Daoy (cell line): ENCODE data around the gene EARS2. TPM values are rescaled to one million over a fixed set of nuclear protein-coding genes. Genes with fewer than 3 reads are reported as not detected.
"Not testable (repeated sequence)": the region's sequence is repeated elsewhere in the genome, so short reads cannot be mapped to it uniquely, and the experiment has no call there.

Experiments used
- DNase-seq: peaks from one replicate; pipeline ENCODE4 v3.0.0-alpha.2; 2015; ENCODE audit warnings: low read depth
- total RNA-seq: library from RNA; depleted of rRNA; stranded (reverse); fragments of >200 nt; shearing (Covaris generic); gene quantifications from 2 replicates; pipeline ENCODE4 v1.2.3, GENCODE V29; 2014

The EARS2 gene
- total RNA-seq, 1 experiment from 2014 or later = 60.9 TPM

GRCh38 chr16:23567602-23568001 is 10.5 kb upstream of the EARS2 start:
- no peak for DNase-seq

GRCh38 chr16:23566724-23567123 is 9.6 kb upstream of the EARS2 start:
- DNase-seq = no peak

GRCh38 chr16:23564575-23565363 is 7.6 kb upstream of the EARS2 start:
- DNase-seq = no peak

- DNase-seq = no peak
Measured at GRCh38 chr16:23563186-23563585, 6.0 kb upstream of the EARS2 start.

- no peak for DNase-seq
Measured at GRCh38 chr16:23562505-23562904, 5.4 kb upstream of the EARS2 start.

GRCh38 chr16:23561586-23561985 is 4.4 kb upstream of the EARS2 start:
- no peak for DNase-seq

GRCh38 chr16:23557779-23558702 is 891 bp upstream of the EARS2 start:
- DNase-seq = no peak

- DNase-seq = no peak
Measured at GRCh38 chr16:23554536-23554935, 2.6 kb downstream of the EARS2 start.

- no peak for DNase-seq
Measured at GRCh38 chr16:23552161-23552560, 5.0 kb downstream of the EARS2 start.

GRCh38 chr16:23549938-23550337 is 7.2 kb downstream of the EARS2 start:
- DNase-seq = no peak

GRCh38 chr16:23544436-23544835 is 12.7 kb downstream of the EARS2 start:
- DNase-seq = no peak

- not testable (repeated sequence) for DNase-seq
Measured at GRCh38 chr16:23540817-23541178, 16.4 kb downstream of the EARS2 start.

GRCh38 chr16:23539984-23540816 is 16.9 kb downstream of the EARS2 start:
- DNase-seq = no peak

- DNase-seq = no peak
Measured at GRCh38 chr16:23538919-23539278, 18.3 kb downstream of the EARS2 start.

- DNase-seq = no peak
Measured at GRCh38 chr16:23537390-23537789, 19.8 kb downstream of the EARS2 start.

GRCh38 chr16:23535901-23536300 is 21.2 kb downstream of the EARS2 start:
- DNase-seq = no peak

GRCh38 chr16:23534868-23535860 is 22.0 kb downstream of the EARS2 start:
- DNase-seq = no peak

- no peak for DNase-seq
Measured at GRCh38 chr16:23532448-23532847, 24.7 kb downstream of the EARS2 start.

- no peak for DNase-seq
Measured at GRCh38 chr16:23530062-23530461, 27.1 kb downstream of the EARS2 start.

GRCh38 chr16:23528644-23529310 is 28.4 kb downstream of the EARS2 start:
- DNase-seq = no peak
